Epidermal melanocyte (primary cell): ENCODE results near the gene RPLP1.

Experiments
- DNase-seq: peaks from one replicate; pipeline ENCODE4 v3.0.0; 2011; ENCODE audit warnings: low spot score; ENCODE audit not compliant: insufficient read length

Gene RPLP1

DNA sequence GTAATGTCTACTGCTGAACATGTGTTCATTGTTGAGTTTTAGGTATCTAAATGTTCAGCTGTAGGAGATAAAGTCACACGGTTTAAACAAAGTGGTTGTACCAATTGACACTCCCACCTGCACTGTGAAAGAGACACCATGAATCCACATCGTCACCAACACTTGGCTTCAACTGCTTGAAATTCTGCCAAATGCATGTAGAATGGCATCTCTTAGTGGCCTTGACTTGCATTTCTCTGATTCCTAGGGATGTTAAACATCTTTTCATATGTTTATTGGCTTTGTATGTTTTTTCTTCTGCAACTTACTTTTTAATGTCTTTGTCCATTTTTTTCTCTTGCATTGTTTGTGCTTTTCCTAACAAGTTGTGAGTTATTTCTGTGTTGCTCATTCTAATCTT is 43.4 kb downstream of the RPLP1 start:
- no peak for DNase-seq

DNA sequence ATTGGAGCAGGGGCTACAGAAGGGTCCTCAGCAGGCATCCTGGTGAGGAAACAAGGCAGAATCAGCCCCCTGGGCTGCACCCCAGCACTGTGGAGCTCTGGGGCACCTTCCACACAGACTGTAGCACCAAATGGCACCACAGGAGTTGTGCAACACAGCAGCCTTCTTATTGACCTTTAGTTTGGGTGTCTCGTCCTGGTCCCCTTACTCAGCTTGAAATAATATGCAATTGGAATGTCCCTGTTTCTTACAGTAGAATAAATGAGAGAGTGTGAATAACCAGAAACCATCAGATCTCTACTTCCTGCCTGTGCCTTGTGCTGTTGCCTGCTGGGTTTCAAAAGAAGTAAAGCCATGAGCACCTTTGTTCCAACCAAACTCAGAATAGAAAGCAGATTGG is 44.5 kb downstream of the RPLP1 start:
- no peak for DNase-seq

DNA sequence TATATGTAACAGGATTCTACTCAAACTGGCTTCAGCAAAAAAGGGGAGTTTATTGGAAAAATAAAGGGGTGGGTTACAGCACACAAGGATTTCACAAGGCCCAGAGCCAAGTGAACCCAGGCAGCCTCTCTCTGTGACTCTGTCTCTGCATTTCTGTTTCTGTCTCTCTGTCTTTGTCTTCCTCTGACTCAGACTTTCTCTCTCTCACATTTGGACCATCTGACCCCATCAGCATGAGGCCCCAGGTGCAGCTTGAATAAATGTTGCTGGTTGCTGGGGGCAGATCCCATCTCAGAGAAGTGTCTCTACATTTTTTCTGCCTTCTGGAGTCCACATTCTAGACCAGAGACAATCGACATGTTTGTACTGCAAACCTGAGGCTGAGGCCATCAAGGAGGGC is 45.0 kb downstream of the RPLP1 start:
- DNase-seq = no peak

DNA sequence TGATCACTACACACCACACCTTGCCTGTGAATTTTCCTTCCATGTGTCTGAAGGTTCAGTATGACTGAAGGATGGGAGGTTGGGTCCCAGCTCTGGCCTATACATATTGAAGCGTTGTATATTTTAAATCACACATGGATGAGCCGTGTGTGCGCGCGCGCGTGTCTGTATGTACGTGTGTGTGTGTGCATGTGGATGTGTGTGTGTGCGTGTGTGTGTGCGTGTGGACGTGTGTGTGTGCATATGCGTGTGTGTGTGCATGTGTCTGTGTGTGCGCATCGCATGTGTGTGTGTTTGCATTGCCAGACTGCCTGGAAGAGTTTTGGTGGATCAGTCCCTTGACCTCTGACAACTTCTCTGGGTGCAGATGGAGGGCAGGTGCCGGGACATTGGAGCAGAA is 45.7 kb downstream of the RPLP1 start:
- no peak for DNase-seq

- no peak for DNase-seq
Measured at GRCh38 chr15:69498987-69499386, 46.4 kb downstream of the RPLP1 start.

GRCh38 chr15:69499521-69500211 is 47.0 kb downstream of the RPLP1 start:
- DNase-seq = no peak

DNA sequence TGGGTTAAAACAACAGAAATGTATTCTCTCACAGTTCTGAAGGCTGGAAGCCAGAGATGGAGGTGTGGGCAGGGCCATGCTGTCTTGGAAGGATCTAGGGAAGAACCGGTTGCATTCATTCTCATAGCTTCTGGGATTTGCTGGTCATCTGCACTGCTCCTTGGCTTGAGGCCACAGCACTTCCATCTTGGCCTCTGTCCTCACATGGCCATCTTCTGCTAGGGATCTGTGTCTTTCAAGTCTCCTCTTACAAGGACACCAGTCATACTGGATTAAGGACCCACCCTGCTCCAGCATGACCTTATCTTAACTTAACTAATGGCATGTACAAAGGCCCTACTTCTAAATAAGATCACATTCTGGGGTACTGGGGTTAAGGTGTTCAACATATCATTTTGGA is 47.7 kb downstream of the RPLP1 start:
- DNase-seq = no peak

GRCh38 chr15:69501456-69501855 is 48.8 kb downstream of the RPLP1 start:
- DNase-seq = no peak

DNA sequence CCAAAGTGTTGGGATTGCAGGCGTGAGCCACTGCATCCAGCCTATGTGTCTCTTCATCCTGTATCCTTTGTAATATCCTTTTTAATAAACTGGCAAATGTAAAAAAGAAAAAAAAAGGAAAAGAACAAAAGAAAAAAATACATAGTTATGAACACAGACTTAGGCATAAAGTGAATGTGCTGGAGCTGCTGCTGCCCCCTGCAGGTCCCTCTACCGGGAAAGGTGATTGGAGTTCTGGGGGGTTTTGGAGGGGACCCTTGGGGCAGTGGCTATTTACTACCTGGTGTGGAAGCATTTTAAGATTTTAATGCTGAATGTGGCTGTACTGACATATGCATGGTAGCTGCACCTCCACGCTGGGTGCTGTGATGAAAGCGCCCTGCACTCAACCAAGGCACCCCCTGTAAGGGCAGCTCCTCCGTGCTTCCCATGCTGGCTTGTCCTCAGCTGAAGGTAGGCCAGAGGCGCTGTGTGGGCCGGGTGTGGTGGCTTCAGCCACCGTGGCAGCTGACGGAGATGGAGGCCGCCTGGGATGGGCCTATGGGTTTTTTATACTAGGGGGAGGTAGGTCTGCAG is 49.9 kb downstream of the RPLP1 start:
- no peak for DNase-seq

GRCh38 chr15:69504352-69505040 is 51.9 kb downstream of the RPLP1 start:
- peak; percentile 60 for DNase-seq
